GDM1 (cell line): ENCODE data around the gene RTL10.
"Not testable (repeated sequence)": the region's sequence is repeated elsewhere in the genome, so short reads cannot be mapped to it uniquely, and the experiment has no call there.

Source experiments
- DNase-seq: peaks from one replicate; lab custom pipeline; 2025; lab: John Stamatoyannopoulos, UW

Gene RTL10

DNA sequence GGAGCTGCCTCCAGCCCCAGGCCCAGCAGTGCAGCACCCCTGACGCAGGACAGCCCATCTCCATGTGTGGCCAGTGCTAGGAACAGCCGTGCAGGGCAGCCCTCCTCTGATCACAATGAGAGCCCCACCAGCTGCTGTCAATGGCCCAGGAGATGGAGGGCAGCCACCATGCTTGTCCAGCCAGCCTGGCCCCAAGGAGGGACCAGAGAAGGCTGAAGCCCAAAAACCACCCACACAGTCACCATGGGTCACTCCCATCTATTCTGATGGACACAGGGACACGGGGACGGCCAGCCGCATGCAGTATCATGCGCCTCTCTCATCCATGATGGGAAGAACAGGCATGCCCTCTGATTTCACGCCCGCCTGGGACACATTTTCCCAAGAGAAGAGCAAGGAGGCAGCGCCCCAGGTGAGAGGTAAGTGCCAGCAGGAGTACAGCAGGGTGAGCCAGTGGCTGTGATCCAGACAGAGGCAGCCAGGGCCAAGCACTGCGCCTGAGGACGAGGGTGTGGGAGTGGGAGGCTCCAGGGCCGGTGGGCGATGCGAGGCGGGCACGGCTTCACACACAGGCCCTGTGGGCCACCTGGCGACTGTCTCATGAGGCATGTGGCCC is 33.6 kb upstream of the RTL10 start:
- DNase-seq = no peak

GRCh38 chr22:19887256-19887985 is 32.7 kb upstream of the RTL10 start:
- DNase-seq = no peak

DNA sequence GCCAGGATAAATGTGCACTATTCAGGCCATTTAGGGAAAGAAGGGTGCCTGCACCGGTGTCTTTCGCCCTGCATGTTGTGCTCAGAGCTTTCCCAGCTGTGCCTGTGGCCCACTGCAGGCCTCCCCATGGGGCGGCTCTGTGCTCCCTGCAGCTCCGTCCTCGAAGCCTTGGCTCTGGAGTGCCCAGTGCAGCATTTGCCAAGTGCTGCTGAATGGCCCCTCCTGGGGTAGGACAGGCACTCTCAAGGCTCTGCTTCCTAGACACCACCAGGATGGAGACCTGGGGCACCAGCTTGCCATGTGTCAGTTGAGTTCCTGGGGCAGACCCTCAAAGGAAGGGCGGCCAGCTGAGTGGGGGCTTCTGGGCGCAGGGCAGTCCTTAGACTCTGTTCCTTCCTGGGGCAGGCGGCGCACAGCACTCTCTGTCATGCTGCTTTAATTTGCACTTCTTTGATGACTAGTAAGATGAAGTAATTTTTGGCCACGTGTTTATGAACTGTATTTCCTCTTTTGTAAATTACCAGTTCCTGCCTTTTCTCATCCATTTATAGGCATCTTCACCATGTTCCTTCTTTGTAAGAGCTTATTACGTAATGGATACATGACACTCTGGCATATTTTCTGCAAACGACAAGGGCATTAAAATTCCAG is 32.1 kb upstream of the RTL10 start:
- peak; percentile 41 for DNase-seq

DNA sequence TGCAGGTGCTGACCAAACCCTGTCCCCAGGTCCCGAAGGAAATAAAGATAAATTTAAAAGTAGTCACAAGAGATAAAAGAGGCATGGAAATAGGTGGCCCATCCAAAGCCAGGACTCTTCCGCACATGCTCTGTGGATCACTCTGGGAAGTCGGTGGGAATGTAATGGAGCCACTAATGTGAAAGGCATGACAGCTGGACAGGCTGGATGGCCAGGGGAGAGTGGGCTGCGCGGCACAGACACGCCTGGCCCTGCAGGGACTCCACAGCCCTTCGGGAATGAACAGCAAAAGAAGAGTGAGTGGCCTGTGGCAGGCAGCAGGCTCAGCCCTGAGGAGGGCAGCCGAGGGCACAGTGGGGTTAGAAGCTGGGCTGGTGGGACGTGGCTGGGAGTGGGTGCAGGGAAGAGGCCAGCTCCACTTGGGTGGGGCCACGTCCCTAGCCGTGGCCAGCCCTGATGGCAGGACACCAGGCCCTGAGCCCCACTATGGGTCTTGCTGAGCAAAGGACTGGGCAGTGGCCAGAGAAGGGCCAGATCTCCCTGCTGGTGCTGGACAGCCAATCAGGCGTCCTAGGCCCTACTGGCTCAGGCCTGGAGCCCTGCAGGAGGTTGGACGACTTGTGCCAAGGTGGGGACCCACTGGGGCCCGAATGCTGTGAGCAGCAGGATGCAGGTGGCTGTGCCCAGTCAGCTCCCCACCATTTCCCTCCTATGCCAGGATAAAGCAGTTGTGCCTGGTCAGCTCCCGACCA is 31.3 kb upstream of the RTL10 start:
- DNase-seq = no peak

- no peak for DNase-seq
Observed at GRCh38 chr22:19884954-19885751, 30.5 kb upstream of the RTL10 start.

- no peak for DNase-seq
Observed at GRCh38 chr22:19884161-19884953, 29.7 kb upstream of the RTL10 start.

- not testable (repeated sequence) for DNase-seq
Observed at GRCh38 chr22:19883446-19883845, 28.8 kb upstream of the RTL10 start.

DNA sequence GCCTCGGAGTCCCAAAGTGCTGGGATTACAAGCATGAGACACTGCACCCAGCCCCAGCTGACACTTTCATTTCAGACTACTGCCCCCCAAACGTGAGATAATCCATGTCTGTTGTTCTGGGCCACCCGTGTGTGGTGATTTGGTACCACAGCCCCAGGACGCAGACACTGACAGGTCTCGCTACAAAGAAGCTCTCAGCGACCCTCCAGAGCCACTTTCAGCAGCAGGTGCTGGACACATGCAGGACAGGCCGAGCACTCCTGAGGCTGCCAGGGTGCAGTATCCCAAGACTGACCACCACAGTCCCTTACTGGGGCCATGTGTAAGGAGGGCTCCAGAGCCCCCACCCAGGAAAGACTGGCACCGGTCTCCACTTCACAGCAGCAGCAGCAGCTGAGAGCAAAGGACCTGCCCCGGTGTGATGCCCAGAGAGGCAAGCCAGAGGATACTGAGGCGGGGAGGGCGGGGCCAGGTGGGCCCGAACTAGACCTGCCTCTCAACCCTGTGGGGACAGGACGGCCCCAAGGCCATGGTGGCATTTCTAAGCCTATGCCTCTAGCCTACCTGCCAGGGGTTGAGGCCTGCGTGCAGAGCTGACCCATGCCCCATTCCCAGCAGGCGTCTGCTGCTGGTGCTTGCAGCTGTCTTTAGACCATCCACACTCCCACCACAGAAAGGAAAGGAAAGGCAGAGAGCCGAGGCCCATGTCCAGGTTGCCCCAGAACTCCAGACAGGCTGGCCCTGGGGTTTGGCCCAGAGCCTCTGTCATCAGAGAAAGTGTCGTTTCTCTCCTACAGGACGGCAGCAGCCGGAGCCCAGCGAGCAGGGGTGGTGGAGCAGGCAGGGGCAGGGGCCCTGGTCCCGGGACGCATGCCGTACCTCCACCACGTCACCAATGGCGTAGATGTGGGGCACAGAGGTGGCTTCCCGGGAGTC is 28.0 kb upstream of the RTL10 start:
- no peak for DNase-seq

DNA sequence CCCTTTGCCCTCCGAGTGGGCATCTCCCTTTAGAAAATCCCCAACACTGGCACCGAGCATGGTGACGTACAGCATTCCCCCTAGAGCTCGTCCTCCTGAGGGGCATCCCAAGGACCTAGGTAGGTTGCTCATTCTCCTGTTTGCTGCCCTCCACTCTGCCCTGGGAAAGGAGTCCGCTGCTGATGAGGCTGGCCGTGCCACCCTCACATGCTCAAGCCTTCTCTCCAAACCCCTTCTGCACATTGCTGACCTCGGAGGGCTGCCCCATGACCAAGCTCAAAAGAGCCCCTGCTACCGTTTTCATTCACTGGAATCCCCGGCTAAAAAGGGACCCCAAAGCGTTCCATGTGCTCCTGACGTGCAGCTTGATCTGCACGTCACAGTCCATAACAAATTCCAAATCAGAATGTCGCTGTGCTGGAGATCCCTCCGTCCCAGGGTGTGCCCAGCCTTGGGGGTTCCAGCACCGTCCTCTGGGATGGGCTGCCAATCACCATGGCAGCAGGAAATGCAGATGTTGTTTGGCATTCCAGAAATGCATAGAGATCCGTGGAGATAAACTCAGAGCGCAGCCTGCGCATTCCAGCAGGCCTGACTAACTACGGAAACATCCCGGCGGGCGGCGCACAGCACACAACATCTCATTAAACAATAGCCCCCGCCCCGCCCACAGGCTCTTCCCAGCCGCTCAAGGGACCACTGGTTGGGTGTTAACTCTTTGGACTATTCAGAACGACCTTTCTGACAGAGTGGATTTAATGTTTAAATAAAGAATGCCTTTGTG is 26.3 kb upstream of the RTL10 start:
- no peak for DNase-seq

GRCh38 chr22:19879992-19880785 is 25.5 kb upstream of the RTL10 start:
- DNase-seq = no peak

DNA sequence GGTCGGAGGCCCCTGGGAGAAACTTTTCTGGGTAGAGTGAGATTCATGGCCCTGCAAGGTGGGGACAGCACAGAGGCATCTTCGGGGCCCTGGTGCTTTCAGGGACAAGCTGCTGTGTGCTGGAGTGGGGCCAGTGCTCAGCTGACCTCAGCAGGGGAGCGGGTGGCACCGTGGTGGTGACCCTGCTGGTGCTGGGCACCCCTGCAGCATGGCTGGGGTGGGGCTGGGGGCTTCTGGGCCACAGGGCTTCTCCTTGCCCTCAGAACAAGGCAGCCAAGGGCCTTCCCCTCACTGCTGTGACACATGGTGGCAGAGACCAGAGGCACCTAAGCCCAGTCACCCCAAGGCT is 24.9 kb upstream of the RTL10 start:
- no peak for DNase-seq

GRCh38 chr22:19879246-19879570 is 24.5 kb upstream of the RTL10 start:
- DNase-seq = no peak

- no peak for DNase-seq
Observed at GRCh38 chr22:19878461-19879245, 24.0 kb upstream of the RTL10 start.

DNA sequence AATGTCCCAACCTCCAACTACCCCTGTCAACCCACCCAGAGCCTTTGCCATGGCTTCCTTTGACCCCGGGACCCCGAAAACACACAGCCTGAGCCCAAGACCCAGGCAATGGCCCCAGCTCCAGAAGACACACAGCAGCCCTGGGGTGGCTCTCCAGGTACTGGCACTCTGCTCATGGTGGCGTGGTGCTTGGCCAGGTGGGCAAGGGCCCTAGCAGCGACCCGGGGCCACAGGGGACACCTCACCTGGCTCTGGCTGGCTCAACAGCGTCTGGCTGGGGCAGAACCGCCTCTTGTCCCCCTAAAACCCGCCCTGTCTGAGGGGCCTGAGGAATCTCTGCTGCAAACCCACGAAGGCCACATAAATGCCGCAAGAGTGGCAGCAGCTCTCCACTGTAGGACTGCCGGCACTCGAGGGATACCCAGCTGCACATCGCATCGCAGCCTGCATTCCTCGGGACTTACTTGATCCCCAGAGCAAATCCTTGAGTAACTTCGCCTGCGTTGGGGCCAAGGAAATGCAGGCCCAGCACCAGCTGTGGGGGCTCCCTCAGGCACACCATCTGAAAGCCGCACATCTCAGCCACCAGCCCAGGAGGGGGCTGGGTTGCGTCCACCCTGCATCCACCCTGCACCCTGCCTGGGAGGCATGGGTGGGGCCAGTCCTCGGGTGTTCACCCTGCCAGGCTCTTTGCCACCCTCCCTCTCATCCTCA is 23.1 kb upstream of the RTL10 start:
- no peak for DNase-seq

DNA sequence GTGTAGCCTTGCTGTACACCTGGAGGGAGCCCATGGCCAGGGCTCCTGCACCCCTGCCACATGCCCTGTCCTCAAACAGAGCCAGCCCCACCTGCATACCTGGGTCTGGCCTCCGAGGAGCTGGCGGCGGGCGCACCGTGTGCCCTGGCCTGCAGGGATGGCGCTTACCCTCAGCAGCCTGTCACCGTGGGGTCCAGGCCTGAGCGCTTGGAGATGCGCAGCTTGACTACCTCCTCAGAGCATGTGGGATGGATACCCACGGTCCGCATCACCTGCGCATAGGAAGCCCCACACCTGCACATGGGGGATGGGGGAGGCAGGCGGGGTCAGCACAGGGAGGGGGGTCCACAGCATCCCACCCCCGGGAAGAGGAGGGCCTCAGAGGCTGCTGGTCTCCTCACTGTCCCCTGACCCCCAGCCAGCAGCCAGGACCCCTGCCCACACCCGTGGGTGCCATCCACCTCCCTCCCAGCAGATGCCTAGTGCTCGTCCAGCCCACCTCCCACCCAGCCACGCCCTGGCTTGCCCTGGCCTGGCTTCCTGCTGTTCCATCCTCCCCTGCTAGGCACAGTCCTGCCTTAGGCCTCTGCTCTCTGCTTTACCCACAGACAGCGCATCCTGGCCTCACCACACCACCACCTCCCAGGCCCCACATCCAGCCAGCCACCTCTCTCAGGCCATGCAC is 22.4 kb upstream of the RTL10 start:
- no peak for DNase-seq

- no peak for DNase-seq
Observed at GRCh38 chr22:19876314-19876940, 21.8 kb upstream of the RTL10 start.
